ENCODE data around the gene DYRK3. TPM values are rescaled to one million over a fixed set of nuclear protein-coding genes. Genes with fewer than 3 reads are reported as not detected.

DYRK3 gene
- total and polyA plus RNA-seq, 2 of the 13 experiments (the other 11 are each of a cell fraction or from before 2014, with no cell fraction given): 0.48 to 2.8 TPM

GRCh38 chr1:206685769-206686477 is 50.6 kb downstream of the DYRK3 start:
- peaks cover 2 to 10% of the 10 kb centered on the region in 2 experiments; a peak in 3 of 5 replicates for H3K27me3 ChIP-seq (ENCODE audit: control insufficient read depth in 1 of 2, insufficient read depth in 2 of 2, low read length in 2 of 2)
- POLR2A ChIA-PET: interaction anchor here (1.0 kb wide), 2 partner anchors 11 to 73 kb away, joined by 3 read pairs; no protein-coding TSS in a partner anchor
- H3K9me3 ChIP-seq (ENCODE audit: low read length): no peaks in the 10 kb centered on the region
- intact Hi-C loops (cut with micrococcal nuclease; ENCODE audit: unreplicated experiment): no loop called here
- FAIRE-seq (no peak), DNase-seq (ENCODE audit: low spot score) (peak; percentile 54), ATAC-seq (peak; percentile 80)
- peaks cover 39% of the 10 kb centered on the region for H4K20me1 ChIP-seq (ENCODE audit: insufficient read depth, low read length)
- peak overlapping the region; percentile 84 for H3K9ac ChIP-seq (ENCODE audit: insufficient read depth, low read depth, low read length)
- in situ Hi-C loops (cut with HindIII; ENCODE audit: extremely low pct_ligation_motif_present, low pct_unique_long_range_greater_than_20kb): no loop called here
- H3K79me2 ChIP-seq (ENCODE audit: insufficient read depth, low read length): peaks cover 48% of the 10 kb centered on the region
- CTCF ChIA-PET (ENCODE audit: low intra/inter-chr PET ratio, low total read pairs): no interaction called here
- peaks cover 80% of the 10 kb centered on the region for H3K4me1 ChIP-seq (ENCODE audit: insufficient read depth, low read length)
- peaks cover 0 to 1% of the 10 kb centered on the region in 2 experiments; a peak in 1 of 5 replicates for H3K36me3 ChIP-seq (replicated peaks in 1 of 2; ENCODE audit: control insufficient read depth in 1 of 2, insufficient read depth in 2 of 2, low read length in 2 of 2)
- under 1% methylated on average over 26 of the region's 48 CpGs for WGBS (ENCODE audit: low lambda C conversion rate)
- peak overlapping the region; percentile 84 for H3K27ac ChIP-seq (ENCODE audit: extremely low read length, insufficient read depth, low read length)
- peak overlapping the region; percentile 66 to 91 (median 88) for H3K4me3 ChIP-seq (replicated peaks in 1 of 3; ENCODE audit: insufficient read depth in 1 of 3, low read depth in 2 of 3, low read length in 3 of 3)
- BruUV-seq (replicated peaks): TSS peak; percentile 88
- peak overlapping the region; percentile 95 for H3K4me2 ChIP-seq (ENCODE audit: low read depth, low read length)
- H2AFZ ChIP-seq (ENCODE audit: low read length): no peak overlapping the region
- TF ChIP-seq ZBTB7B (CRISPR knock-in tag; IDR thresholded peaks at IDR 0.05) (no peak), ZNF503 (CRISPR knock-in tag; IDR thresholded peaks at IDR 0.05) (no peak), ZNF768 (CRISPR knock-in tag; IDR thresholded peaks at IDR 0.05) (peak; percentile 31; the same call in 1 of the 2 replicates), ZNF616 (CRISPR knock-in tag; IDR thresholded peaks at IDR 0.05; ENCODE audit: low read depth) (no peak), XRCC5 (optimal IDR thresholded peaks at IDR 0.05; ENCODE audit: low read length) (peak; percentile 9), NFE2L2 (IDR thresholded peaks at IDR 0.05; ENCODE audit: low read length) (no peak), ZFP36L1 (CRISPR knock-in tag; IDR thresholded peaks at IDR 0.05) (no peak), RAD21 (CRISPR knock-in tag; IDR thresholded peaks at IDR 0.05) (no peak), PHF21A (CRISPR knock-in tag; IDR thresholded peaks at IDR 0.05) (no peak; the same call in 1 of the 2 replicates), SAP130 (CRISPR knock-in tag; IDR thresholded peaks at IDR 0.05; ENCODE audit: low read depth) (peak; percentile 51; the same call in 1 of the 2 replicates), PITX1 (CRISPR knock-in tag; IDR thresholded peaks at IDR 0.05) (no peak), DBP (CRISPR knock-in tag; IDR thresholded peaks at IDR 0.05; ENCODE audit: not compliant biosample characterization) (no peak), ELF1 (CRISPR knock-in tag; IDR thresholded peaks at IDR 0.05) (no peak), THAP9 (CRISPR knock-in tag; IDR thresholded peaks at IDR 0.05; ENCODE audit: borderline replicate concordance) (no peak), FOXO1 (CRISPR knock-in tag; IDR thresholded peaks at IDR 0.05) (no peak), ZBTB2 (CRISPR knock-in tag; IDR thresholded peaks at IDR 0.05; ENCODE audit: low read depth) (no peak), AHR (CRISPR knock-in tag; IDR thresholded peaks at IDR 0.05) (no peak)
